Ovary (tissue), 3 donors: Measurements from ENCODE around the gene LRMDA.

Experiments
- CTCF ChIP-seq, 3 donors: fragments of 450-650 bp in 2 of 3; fragments of 200-600 bp in 1 of 3; IDR thresholded peaks; one replicate each; pipeline versions ENCODE4 v1.5.1 to v1.8.0; 2016 to 2022; ENCODE audit warnings: antibody characterized with exemption in 3 of 3, mild to moderate bottlenecking in 1 of 3
- EP300 ChIP-seq: sonication (generic); formaldehyde crosslinking; IDR thresholded peaks from one replicate; pipeline ENCODE4 v1.6.1; 2017; ENCODE audit warnings: antibody characterized with exemption
- donor health status: DM: no; HTN: no; CAD: no.

DNA sequence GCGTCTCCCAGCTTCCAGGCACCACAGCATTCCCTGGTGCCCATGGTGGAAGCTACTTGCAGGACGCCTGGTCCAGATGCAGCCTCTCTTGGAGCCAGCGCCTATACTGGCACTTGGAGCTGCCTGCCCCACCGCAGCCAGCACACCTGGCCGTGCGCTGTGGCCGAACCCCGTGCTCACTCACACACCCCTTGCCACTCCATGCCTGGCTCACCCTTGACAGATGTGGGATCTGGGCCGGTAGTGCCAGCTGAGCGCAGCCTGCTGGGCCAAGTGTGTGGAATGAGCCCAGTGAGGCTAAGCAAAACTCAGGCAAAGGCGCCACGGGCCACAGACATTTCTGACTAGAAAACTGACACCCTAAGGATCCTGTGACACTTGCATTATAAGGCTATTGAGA, 884.8 kb downstream of the LRMDA start:
- TF ChIP-seq CTCF (IDR thresholded peaks at IDR 0.05), result no peak
- TF ChIP-seq EP300, result no peak
